Measurements from ENCODE around the gene SLC47A2.

The SLC47A2 gene

GRCh38 chr17:19713462-19713861 lies 2.9 kb downstream of the SLC47A2 start:
- TF ChIP-seq TAF1 (IDR thresholded peaks at IDR 0.05; ENCODE audit: borderline replicate concordance, insufficient read depth, low read length) (no peak), POLR2AphosphoS5 (IDR thresholded peaks at IDR 0.05; ENCODE audit: low read depth, low read length) (no peak)
- TF ChIP-seq, protein P1, sequence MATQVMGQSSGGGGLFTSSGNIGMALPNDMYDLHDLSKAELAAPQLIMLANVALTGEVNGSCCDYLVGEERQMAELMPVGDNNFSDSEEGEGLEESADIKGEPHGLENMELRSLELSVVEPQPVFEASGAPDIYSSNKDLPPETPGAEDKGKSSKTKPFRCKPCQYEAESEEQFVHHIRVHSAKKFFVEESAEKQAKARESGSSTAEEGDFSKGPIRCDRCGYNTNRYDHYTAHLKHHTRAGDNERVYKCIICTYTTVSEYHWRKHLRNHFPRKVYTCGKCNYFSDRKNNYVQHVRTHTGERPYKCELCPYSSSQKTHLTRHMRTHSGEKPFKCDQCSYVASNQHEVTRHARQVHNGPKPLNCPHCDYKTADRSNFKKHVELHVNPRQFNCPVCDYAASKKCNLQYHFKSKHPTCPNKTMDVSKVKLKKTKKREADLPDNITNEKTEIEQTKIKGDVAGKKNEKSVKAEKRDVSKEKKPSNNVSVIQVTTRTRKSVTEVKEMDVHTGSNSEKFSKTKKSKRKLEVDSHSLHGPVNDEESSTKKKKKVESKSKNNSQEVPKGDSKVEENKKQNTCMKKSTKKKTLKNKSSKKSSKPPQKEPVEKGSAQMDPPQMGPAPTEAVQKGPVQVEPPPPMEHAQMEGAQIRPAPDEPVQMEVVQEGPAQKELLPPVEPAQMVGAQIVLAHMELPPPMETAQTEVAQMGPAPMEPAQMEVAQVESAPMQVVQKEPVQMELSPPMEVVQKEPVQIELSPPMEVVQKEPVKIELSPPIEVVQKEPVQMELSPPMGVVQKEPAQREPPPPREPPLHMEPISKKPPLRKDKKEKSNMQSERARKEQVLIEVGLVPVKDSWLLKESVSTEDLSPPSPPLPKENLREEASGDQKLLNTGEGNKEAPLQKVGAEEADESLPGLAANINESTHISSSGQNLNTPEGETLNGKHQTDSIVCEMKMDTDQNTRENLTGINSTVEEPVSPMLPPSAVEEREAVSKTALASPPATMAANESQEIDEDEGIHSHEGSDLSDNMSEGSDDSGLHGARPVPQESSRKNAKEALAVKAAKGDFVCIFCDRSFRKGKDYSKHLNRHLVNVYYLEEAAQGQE (IDR thresholded peaks at IDR 0.05; ENCODE audit: insufficient read depth in 1 of 2, low read depth in 2 of 2, low read length in 2 of 2), result no peak

GRCh38 chr17:19712436-19713004 lies 3.9 kb downstream of the SLC47A2 start:
- no peak for TF ChIP-seq TAF1 (IDR thresholded peaks at IDR 0.05; ENCODE audit: borderline replicate concordance, insufficient read depth, low read length)
- TF ChIP-seq POLR2AphosphoS5 (IDR thresholded peaks at IDR 0.05; ENCODE audit: low read depth, low read length), result no peak
- TF ChIP-seq, protein P1 (IDR thresholded peaks at IDR 0.05; ENCODE audit: insufficient read depth in 1 of 2, low read depth in 2 of 2, low read length in 2 of 2), result no peak
- TF ChIP-seq FOXP2 (optimal IDR thresholded peaks at IDR 0.05; ENCODE audit: borderline replicate concordance, extremely low read depth, extremely low read length, insufficient read depth), result no peak
- no peak for TF ChIP-seq SIN3A (IDR thresholded peaks at IDR 0.05; ENCODE audit: borderline replicate concordance, insufficient read depth, low read length)

DNA sequence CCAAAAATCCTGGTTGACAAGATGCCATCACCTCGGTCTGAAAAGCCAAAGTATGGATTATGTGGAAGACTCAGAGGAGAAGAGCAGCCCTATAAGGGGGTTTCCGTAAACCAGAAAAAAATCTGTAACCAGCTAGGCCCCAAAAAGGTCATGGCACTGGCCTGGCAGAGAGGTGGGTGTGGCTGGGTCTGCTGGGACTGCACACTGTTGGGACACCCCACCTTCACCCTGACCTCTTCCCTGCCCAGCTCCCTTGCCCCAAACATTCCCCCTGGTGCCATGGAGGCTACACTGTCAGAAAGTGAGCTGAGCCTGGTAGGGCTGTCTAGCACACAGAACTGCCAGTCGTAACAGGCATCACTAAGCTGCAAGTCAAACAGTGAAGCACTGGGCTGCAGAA lies 6.5 kb downstream of the SLC47A2 start:
- TF ChIP-seq, protein P1 (IDR thresholded peaks at IDR 0.05; ENCODE audit: insufficient read depth in 1 of 2, low read depth in 2 of 2, low read length in 2 of 2), result no peak
- TF ChIP-seq POLR2AphosphoS5 (IDR thresholded peaks at IDR 0.05; ENCODE audit: low read depth, low read length) (no peak), SIN3A (IDR thresholded peaks at IDR 0.05; ENCODE audit: borderline replicate concordance, insufficient read depth, low read length) (no peak), FOXP2 (optimal IDR thresholded peaks at IDR 0.05; ENCODE audit: borderline replicate concordance, extremely low read depth, extremely low read length, insufficient read depth) (no peak), TAF1 (IDR thresholded peaks at IDR 0.05; ENCODE audit: borderline replicate concordance, insufficient read depth, low read length) (no peak)

DNA sequence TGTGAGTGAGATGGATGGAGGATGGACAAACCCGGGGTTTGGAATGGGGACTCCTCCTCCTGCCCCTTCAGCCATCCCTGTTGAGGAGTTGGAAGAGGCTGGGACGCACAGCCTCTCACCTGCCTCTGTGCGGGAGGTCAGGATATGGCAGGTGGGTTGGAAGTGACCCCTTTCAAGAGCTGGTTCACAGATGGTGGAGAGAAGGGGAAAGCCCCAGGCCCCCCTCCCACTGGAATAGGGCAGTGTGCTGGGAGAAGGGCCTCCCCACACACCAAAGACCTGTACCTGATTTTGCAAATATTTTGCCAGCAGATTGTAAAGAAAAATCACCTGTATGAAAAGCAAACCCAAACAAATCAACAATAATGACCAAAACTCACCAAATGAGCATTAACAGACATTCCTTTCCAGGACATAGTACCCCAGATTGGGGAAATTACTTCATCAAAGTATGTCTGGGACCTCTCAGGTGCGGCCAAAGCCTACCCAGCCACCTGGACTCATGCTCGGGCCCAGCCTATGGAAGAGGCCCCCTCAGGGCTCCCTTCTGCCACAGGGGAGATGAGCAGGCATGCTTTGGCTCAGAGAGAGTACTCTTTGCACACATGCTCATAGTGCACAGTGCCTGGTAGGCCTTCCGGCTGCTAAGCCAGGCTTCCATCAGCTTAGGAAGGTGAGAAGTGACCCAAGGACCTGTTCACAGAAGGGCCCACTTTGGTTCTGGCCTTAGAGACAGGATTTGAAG lies 7.8 kb downstream of the SLC47A2 start:
- TF ChIP-seq, protein P1 (IDR thresholded peaks at IDR 0.05; ENCODE audit: insufficient read depth in 1 of 2, low read depth in 2 of 2, low read length in 2 of 2), result no peak
- no peak for TF ChIP-seq TAF1 (IDR thresholded peaks at IDR 0.05; ENCODE audit: borderline replicate concordance, insufficient read depth, low read length)
- TF ChIP-seq SIN3A (IDR thresholded peaks at IDR 0.05; ENCODE audit: borderline replicate concordance, insufficient read depth, low read length), result no peak
- no peak for TF ChIP-seq POLR2AphosphoS5 (IDR thresholded peaks at IDR 0.05; ENCODE audit: low read depth, low read length)
- TF ChIP-seq FOXP2 (optimal IDR thresholded peaks at IDR 0.05; ENCODE audit: borderline replicate concordance, extremely low read depth, extremely low read length, insufficient read depth), result no peak

Data from PFSK-1 (cell line).